ENCODE results near the gene CBLB. TPM values are rescaled to one million over a fixed set of nuclear protein-coding genes. Genes with fewer than 3 reads are reported as not detected.

The CBLB gene
- total and polyA plus RNA-seq, 9 of the 15 experiments (the other 6 are each of a cell fraction or from before 2014, with no cell fraction given), result 1.8 to 8.1 (median 5.3) TPM

DNA sequence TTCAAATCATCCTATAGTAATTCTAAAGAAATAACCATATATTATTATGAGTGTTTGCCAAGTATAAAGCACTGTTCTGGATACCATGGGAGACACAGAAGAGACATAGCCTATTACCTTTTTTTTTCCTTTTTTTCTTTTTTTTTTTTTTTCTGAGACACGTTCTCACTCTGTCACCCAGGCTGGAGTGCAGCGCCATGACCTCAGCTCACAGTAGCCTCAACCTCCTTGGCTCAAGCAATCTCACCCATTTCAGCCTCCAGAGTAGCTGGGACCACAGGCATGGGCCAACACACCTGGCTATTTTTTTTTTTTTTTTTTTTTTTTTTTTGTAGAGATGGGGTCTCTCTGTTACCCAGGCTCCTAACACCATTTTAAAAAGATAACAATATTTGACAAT is 30.9 kb downstream of the CBLB start:
- FAIRE-seq, result no peak
- Histone ChIP-seq H3K4me1 (replicated peaks in 1 of 2; ENCODE audit: control insufficient read depth in 2 of 2, insufficient read depth in 2 of 2, low read length in 2 of 2) (peaks cover 0 to 6% of the 10 kb centered on the region in 2 experiments; a peak in 2 of 5 replicates), H3K9ac (ENCODE audit: insufficient read depth in 1 of 2, low read depth in 2 of 2, low read length in 2 of 2) (no peak overlapping the region), H2AFZ (ENCODE audit: low read depth, low read length) (no peak overlapping the region), H3K4me2 (ENCODE audit: insufficient read depth, low read length) (no peak overlapping the region), H4K20me1 (replicated peaks; ENCODE audit: control insufficient read depth, insufficient read depth, low read length) (no peaks in the 10 kb centered on the region), H3K27me3 (ENCODE audit: control insufficient read depth in 2 of 2, insufficient read depth in 2 of 2, low read length in 2 of 2) (no peaks in the 10 kb centered on the region), H3K9me1 (ENCODE audit: control insufficient read depth, insufficient read depth, low read length) (no peaks in the 10 kb centered on the region), H3K9me3 (replicated peaks; ENCODE audit: control insufficient read depth, insufficient read depth, low read depth, low read length) (no peaks in the 10 kb centered on the region), H3K79me2 (ENCODE audit: control insufficient read depth, insufficient read depth, low read length) (no peaks in the 10 kb centered on the region), H3K36me3 (ENCODE audit: control insufficient read depth, insufficient read depth, low read length) (no peaks in the 10 kb centered on the region), H3K4me3 (no peak overlapping the region), H3K27ac (ENCODE audit: extremely low read depth, low read depth, low read length) (no peak overlapping the region)
- POLR2A ChIA-PET, result no interaction called here
- in situ Hi-C loops (cut with MboI) (no loop called here), intact Hi-C loops (cut with micrococcal nuclease) (no loop called here)
- CTCF ChIA-PET (ENCODE audit: low intra/inter-chr PET ratio), result no interaction called here
- DNase-seq (ENCODE audit: extremely low read depth in 1 of 4, low spot score in 3 of 4), result no peak
- TF ChIP-seq ZNF764 (CRISPR knock-in tag; IDR thresholded peaks at IDR 0.05; ENCODE audit: low read depth), result no peak
- TF ChIP-seq ZNF717 (CRISPR knock-in tag; IDR thresholded peaks at IDR 0.05), result no peak
- no peak for TF ChIP-seq KDM4B (IDR thresholded peaks at IDR 0.05; ENCODE audit: borderline replicate concordance in 2 of 2, low read depth in 1 of 2)
- TF ChIP-seq, protein P1, sequence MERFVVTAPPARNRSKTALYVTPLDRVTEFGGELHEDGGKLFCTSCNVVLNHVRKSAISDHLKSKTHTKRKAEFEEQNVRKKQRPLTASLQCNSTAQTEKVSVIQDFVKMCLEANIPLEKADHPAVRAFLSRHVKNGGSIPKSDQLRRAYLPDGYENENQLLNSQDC (CRISPR knock-in tag; IDR thresholded peaks at IDR 0.05), result no peak
- TF ChIP-seq ZNF77 (CRISPR knock-in tag; IDR thresholded peaks at IDR 0.05), result no peak
- TF ChIP-seq ZNF644 (tag; IDR thresholded peaks at IDR 0.05; ENCODE audit: low read depth), result no peak
- TF ChIP-seq, protein P2, sequence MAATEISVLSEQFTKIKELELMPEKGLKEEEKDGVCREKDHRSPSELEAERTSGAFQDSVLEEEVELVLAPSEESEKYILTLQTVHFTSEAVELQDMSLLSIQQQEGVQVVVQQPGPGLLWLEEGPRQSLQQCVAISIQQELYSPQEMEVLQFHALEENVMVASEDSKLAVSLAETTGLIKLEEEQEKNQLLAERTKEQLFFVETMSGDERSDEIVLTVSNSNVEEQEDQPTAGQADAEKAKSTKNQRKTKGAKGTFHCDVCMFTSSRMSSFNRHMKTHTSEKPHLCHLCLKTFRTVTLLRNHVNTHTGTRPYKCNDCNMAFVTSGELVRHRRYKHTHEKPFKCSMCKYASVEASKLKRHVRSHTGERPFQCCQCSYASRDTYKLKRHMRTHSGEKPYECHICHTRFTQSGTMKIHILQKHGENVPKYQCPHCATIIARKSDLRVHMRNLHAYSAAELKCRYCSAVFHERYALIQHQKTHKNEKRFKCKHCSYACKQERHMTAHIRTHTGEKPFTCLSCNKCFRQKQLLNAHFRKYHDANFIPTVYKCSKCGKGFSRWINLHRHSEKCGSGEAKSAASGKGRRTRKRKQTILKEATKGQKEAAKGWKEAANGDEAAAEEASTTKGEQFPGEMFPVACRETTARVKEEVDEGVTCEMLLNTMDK (IDR thresholded peaks at IDR 0.05; ENCODE audit: borderline replicate concordance, insufficient read depth, low read depth, low read length, poor library complexity, severe bottlenecking), result no peak
- TF ChIP-seq RFX7 (CRISPR knock-in tag; IDR thresholded peaks at IDR 0.05), result no peak
- TF ChIP-seq ELK3 (CRISPR knock-in tag; IDR thresholded peaks at IDR 0.05), result no peak
- TF ChIP-seq RBM25 (IDR thresholded peaks at IDR 0.05; ENCODE audit: low read depth, low read length, severe bottlenecking), result no peak
- no peak for TF ChIP-seq ZNF561 (CRISPR knock-in tag; conservative IDR thresholded peaks at IDR 0.05)
- no peak for TF ChIP-seq ZNF707 (CRISPR knock-in tag; conservative IDR thresholded peaks at IDR 0.05)
- TF ChIP-seq EWSR1 (IDR thresholded peaks at IDR 0.05; ENCODE audit: borderline replicate concordance, low read depth, partially characterized antibody), result no peak
- TF ChIP-seq HOXB6 (CRISPR knock-in tag; IDR thresholded peaks at IDR 0.05; ENCODE audit: borderline replicate concordance), result no peak
- TF ChIP-seq, protein P3, sequence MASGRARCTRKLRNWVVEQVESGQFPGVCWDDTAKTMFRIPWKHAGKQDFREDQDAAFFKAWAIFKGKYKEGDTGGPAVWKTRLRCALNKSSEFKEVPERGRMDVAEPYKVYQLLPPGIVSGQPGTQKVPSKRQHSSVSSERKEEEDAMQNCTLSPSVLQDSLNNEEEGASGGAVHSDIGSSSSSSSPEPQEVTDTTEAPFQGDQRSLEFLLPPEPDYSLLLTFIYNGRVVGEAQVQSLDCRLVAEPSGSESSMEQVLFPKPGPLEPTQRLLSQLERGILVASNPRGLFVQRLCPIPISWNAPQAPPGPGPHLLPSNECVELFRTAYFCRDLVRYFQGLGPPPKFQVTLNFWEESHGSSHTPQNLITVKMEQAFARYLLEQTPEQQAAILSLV (tag; IDR thresholded peaks at IDR 0.05), result no peak
- TF ChIP-seq, protein P4, sequence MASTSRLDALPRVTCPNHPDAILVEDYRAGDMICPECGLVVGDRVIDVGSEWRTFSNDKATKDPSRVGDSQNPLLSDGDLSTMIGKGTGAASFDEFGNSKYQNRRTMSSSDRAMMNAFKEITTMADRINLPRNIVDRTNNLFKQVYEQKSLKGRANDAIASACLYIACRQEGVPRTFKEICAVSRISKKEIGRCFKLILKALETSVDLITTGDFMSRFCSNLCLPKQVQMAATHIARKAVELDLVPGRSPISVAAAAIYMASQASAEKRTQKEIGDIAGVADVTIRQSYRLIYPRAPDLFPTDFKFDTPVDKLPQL (IDR thresholded peaks at IDR 0.05; ENCODE audit: extremely low read depth, insufficient read length), result no peak
- TF ChIP-seq NCOA1 (IDR thresholded peaks at IDR 0.05; ENCODE audit: low read depth), result no peak
- no peak for TF ChIP-seq IRF2 (CRISPR knock-in tag; IDR thresholded peaks at IDR 0.05)
- ATAC-seq, result no peak
- WGBS (ENCODE audit: insufficient coverage, low coverage, missing lambda C conversion rate), result no CpG with 5 or more reads among the region's 2 CpGs
- no TSS peak for BruUV-seq (replicated peaks)

Measured in K562 (cell line).